Endodermal cell (in vitro differentiated cells): ENCODE results near the gene THAP5. TPM values are rescaled to one million over a fixed set of nuclear protein-coding genes. Genes with fewer than 3 reads are reported as not detected.

Source experiments
- DNase-seq: peaks from one replicate; pipeline ENCODE4 v3.0.0-alpha.2; 2017
- H3K27ac ChIP-seq: 2 replicates; pipeline ENCODE4 v1.5.1; 2013; ENCODE audit warnings: mild to moderate bottlenecking, low read depth, low read length, moderate library complexity
- H3K27me3 ChIP-seq: 2 replicates; pipeline ENCODE4 v1.6.1; 2013; ENCODE audit warnings: mild to moderate bottlenecking, low read length, moderate library complexity; ENCODE audit not compliant: insufficient read depth, control insufficient read depth, poor library complexity, severe bottlenecking
- H3K36me3 ChIP-seq: 2 replicates; pipeline ENCODE4 v1.7.0; 2013; ENCODE audit warnings: mild to moderate bottlenecking, low read length, moderate library complexity; ENCODE audit not compliant: control insufficient read depth, insufficient read depth
- H3K4me1 ChIP-seq: one replicate; pipeline ENCODE4 v1.7.0; 2013; ENCODE audit warnings: low read length; ENCODE audit not compliant: control insufficient read depth, insufficient read depth
- H3K4me3 ChIP-seq: 2 replicates; pipeline ENCODE4 v1.5.1; 2013; ENCODE audit warnings: mild to moderate bottlenecking, low read length, moderate library complexity
- H3K9ac ChIP-seq: 2 replicates; pipeline ENCODE4 v1.6.1; 2013; ENCODE audit warnings: mild to moderate bottlenecking, low read length, moderate library complexity; ENCODE audit not compliant: poor library complexity, severe bottlenecking; ENCODE audit errors: extremely low read depth
- H3K9me3 ChIP-seq: 2 replicates; pipeline ENCODE4 v1.6.1; 2013; ENCODE audit warnings: mild to moderate bottlenecking, low read length, moderate library complexity; ENCODE audit not compliant: control insufficient read depth
- H3K27ac Mint-ChIP-seq: 2 replicates; pipeline ENCODE4 v1.8.0; 2020; ENCODE audit warnings: mixed read lengths
- H3K27me3 Mint-ChIP-seq: 2 replicates; pipeline ENCODE4 v1.8.0; 2021; ENCODE audit warnings: mild to moderate bottlenecking, mixed read lengths; ENCODE audit not compliant: insufficient read depth
- H3K36me3 Mint-ChIP-seq: 2 replicates; pipeline ENCODE4 v1.8.0; 2020; ENCODE audit warnings: low read depth, mixed read lengths
- H3K4me1 Mint-ChIP-seq: 2 replicates; pipeline ENCODE4 v1.8.0; 2020; ENCODE audit warnings: mixed read lengths
- H3K4me3 Mint-ChIP-seq: 2 replicates; pipeline ENCODE4 v1.8.0; 2020; ENCODE audit warnings: mild to moderate bottlenecking, moderate library complexity, mixed read lengths
- H3K9me3 Mint-ChIP-seq: 2 replicates; pipeline ENCODE4 v1.8.0; 2020; ENCODE audit warnings: mild to moderate bottlenecking, mixed read lengths
- CTCF ChIP-seq: fragments of 200-600 bp; sonication (generic); conservative IDR thresholded peaks from 2 replicates; pipeline ENCODE4 v1.5.0; 2021; ENCODE audit warnings: antibody characterized with exemption, mild to moderate bottlenecking
- WGBS, 2 experiments: methylation state at CpG; one replicate each; pipeline versions ENCODE4 v1.1.5 to v1.1.7; 2013; ENCODE audit warnings: missing lambda C conversion rate in 2 of 2, mixed read lengths in 1 of 2; ENCODE audit not compliant: insufficient coverage in 1 of 2, insufficient read length in 1 of 2; 5-methylcytosine and 5-hydroxymethylcytosine counted together
- total RNA-seq, 2 donors: library from RNA; stranded (reverse); fragmentation: NEBNext Ultra II Directional in 1 of 2; extraction: Animal tissue kit (Norgen Biotek cat#: 25700) in 1 of 2; gene quantifications; 2 replicates in 1 of 2; 3 replicates in 1 of 2; pipeline ENCODE4 v1.2.1, GENCODE V29; 2021

The THAP5 gene
- total RNA-seq, 2 donors from 2014 or later = 21.5 to 23.8 TPM

GRCh38 chr7:108603656-108604306 is 34.3 kb upstream of the THAP5 start:
- no peaks in the 10 kb centered on the region for H3K27me3 ChIP-seq
- no peaks in the 10 kb centered on the region for H3K9me3 Mint-ChIP-seq
- no peak overlapping the region for H3K27ac ChIP-seq
- H3K36me3 Mint-ChIP-seq = no peaks in the 10 kb centered on the region
- 54 to 68% methylated on average over 4 to 8 of the region's 8 CpGs for WGBS, 2 experiments
- no peak overlapping the region for H3K4me3 ChIP-seq
- no peak overlapping the region for H3K9ac ChIP-seq
- H3K27me3 Mint-ChIP-seq = no peaks in the 10 kb centered on the region
- no peak overlapping the region for H3K4me3 Mint-ChIP-seq
- peaks cover 24% of the 10 kb centered on the region for H3K4me1 Mint-ChIP-seq
- H3K36me3 ChIP-seq = no peaks in the 10 kb centered on the region
- TF ChIP-seq CTCF = no peak
- no peak for DNase-seq
- H3K27ac Mint-ChIP-seq = no peak overlapping the region
- H3K4me1 ChIP-seq = no peaks in the 10 kb centered on the region
- H3K9me3 ChIP-seq = no peaks in the 10 kb centered on the region

DNA sequence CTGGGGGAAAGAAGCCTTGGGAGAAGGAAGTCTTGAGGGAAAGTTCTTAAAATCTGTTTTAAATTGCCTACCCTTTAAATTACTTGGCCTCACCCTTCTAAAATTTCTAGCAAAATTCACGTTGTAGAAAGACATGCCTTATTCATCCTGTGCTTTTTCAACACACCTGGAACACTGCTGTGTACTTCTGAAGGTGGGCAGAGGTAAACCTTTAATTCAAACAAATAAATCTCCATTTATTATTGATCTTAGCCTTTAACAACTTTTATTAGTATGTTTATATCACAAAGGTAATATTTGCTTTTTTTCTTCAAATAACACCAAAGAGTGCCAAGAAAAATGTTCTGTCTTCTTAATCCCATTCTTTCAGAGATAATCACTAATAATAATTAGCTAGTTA is 30.9 kb upstream of the THAP5 start:
- 92% methylated on average over 1 of the region's 1 CpG; no CpG with 5 or more reads in 1 of the 2 experiments for WGBS, 2 experiments
- H3K4me3 ChIP-seq = no peak overlapping the region
- no peak for TF ChIP-seq CTCF
- H3K9ac ChIP-seq = no peak overlapping the region
- H3K9me3 Mint-ChIP-seq = no peaks in the 10 kb centered on the region
- DNase-seq = no peak
- H3K27me3 Mint-ChIP-seq = peaks cover 5% of the 10 kb centered on the region
- H3K36me3 Mint-ChIP-seq = no peaks in the 10 kb centered on the region
- H3K9me3 ChIP-seq = no peaks in the 10 kb centered on the region
- no peaks in the 10 kb centered on the region for H3K4me1 ChIP-seq
- no peak overlapping the region for H3K27ac ChIP-seq
- H3K4me1 Mint-ChIP-seq = peaks cover 22% of the 10 kb centered on the region
- no peaks in the 10 kb centered on the region for H3K27me3 ChIP-seq
- no peak overlapping the region for H3K27ac Mint-ChIP-seq
- H3K36me3 ChIP-seq = no peaks in the 10 kb centered on the region
- H3K4me3 Mint-ChIP-seq = no peak overlapping the region

- DNase-seq = no peak
Observed at GRCh38 chr7:108598914-108599580, 29.5 kb upstream of the THAP5 start.

More at GRCh38 chr7:108598914-108599580, 29.5 kb upstream of the THAP5 start:
- H3K27me3 Mint-ChIP-seq = peaks cover 5% of the 10 kb centered on the region
- Histone ChIP-seq H3K9me3 (no peaks in the 10 kb centered on the region), H3K27ac (no peak overlapping the region), H3K36me3 (no peaks in the 10 kb centered on the region), H3K4me1 (no peaks in the 10 kb centered on the region), H3K9ac (no peak overlapping the region), H3K27me3 (no peaks in the 10 kb centered on the region), H3K4me3 (no peak overlapping the region)
- WGBS, 2 experiments = 94 to 96% methylated on average over 5 to 6 of the region's 6 CpGs
- no peaks in the 10 kb centered on the region for H3K36me3 Mint-ChIP-seq
- no peak for TF ChIP-seq CTCF
- H3K27ac Mint-ChIP-seq = no peak overlapping the region
- H3K4me3 Mint-ChIP-seq = no peak overlapping the region
- H3K9me3 Mint-ChIP-seq = no peaks in the 10 kb centered on the region
- H3K4me1 Mint-ChIP-seq = peaks cover 16% of the 10 kb centered on the region
